ENCODE results near the gene RABL2A.
"Not testable (repeated sequence)": the region's sequence is repeated elsewhere in the genome, so short reads cannot be mapped to it uniquely, and the experiment has no call there.

The RABL2A gene

DNA sequence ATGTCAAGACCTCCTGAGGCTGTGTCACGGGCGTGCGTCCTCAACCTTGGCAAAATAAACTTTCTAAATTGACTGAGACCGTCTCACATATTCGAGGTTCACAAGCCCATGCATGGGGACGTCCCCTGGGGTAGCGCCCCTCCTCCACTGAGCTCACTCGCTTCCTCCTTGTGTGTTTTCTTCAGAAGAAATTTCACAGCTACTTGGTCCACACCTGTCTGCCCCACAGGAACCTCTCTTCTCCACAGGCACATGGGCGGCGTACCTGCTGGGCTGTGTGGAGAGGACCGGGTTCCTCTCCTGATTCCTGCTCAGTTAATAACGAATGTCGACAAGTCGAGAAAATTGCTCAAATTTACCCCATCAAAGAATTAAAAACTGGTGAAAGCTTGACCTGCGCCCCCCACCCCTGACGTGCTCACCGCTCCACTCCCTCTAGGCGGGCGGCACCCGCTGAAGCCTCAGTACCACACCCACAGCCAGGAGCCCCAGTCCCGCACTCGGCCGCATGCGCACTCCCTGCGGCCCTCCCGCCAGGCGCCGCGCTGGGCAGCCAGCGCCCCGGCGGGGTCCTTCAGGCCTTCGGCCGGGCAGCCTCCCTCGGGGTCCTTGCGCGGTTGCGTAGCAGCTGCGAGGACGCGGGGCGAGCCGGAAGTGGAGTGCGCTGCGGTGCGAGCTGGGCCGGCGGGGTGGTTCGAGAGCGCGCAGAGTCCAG, at the start of gene RABL2A:
RABL2A (plus strand) TSS at position 651 of the 715 bp plus-strand sequence. CDS start 1,341 bp downstream, outside the sequence.
- DNase-seq (ENCODE audit: low read depth): peak; percentile 44

DNA sequence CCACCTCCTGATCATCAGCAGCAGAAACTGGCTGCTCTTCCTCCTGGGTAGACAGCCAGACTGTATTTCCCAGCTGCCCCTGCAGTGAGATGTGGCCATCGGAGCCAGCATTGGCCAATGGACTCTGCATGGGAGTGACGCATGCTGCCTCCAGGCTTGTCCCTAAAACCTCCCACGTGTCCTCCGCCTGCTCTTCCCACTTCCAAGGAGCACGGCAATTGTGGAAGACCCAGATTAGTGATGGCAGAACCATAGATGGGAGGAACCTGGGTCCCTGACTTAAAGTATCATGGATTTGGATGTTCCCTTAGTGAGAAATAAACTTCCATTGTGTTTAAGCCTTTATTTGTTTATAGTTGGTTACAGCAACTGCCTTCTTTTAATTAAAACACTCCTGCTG, 48.6 kb upstream of the RABL2A start:
- DNase-seq (ENCODE audit: low read depth): not testable (repeated sequence)

DNA sequence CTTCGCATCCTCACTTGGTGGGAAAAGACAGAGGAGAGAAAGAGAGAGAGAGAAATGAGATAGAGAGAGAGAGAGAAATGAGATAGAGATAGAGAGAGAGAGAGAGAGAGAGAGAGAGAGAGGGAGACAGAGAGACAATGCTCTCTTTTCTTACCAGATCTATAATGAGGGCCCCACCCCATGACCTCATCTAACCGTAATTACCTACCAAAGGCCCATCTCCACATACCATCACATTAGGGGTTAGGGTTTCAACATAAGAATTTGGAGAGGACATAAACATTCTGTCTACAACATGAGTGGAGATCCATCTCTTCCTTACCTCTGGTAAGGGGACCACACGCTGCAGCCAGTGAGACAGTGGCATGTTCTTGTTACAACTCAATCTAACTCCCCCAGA, 44.6 kb upstream of the RABL2A start:
- DNase-seq (ENCODE audit: low read depth): not testable (repeated sequence)

DNA sequence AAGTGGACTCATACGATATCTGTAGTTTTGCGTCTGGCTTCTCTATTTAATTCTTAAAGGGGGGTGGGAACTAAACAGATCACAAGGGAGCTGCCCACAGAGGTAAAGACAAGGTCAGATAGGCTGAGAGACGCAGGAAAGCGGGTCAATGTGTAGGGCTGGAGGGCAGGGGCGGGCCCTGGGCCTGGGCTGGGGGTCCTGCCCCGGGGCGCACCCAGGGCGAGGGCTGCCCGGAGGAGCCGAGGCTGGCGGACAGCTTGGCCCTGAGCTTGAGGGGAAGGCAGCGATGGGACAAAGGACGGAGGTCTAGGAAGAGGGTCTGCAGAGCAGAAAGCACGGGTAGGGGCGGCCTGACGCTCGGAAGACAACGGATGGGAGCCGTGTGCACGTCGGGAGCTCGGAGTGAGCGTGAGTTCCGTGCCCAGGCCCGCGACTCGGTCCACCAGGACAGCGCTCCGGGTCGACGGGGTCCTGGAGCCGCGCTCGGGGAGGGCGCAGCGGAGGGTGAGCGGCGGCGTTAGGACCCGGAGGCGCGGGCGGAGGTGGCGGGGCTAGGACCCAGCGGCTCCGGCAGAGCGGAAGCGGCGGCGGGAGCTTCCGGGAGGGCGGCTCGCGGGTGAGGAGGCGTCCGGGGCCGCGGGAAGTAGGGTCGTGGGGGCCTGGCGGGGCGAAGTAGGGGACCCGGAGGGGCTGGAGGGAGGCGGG, 43.4 kb upstream of the RABL2A start:
- peak; percentile 35 for DNase-seq (ENCODE audit: low read depth)

DNA sequence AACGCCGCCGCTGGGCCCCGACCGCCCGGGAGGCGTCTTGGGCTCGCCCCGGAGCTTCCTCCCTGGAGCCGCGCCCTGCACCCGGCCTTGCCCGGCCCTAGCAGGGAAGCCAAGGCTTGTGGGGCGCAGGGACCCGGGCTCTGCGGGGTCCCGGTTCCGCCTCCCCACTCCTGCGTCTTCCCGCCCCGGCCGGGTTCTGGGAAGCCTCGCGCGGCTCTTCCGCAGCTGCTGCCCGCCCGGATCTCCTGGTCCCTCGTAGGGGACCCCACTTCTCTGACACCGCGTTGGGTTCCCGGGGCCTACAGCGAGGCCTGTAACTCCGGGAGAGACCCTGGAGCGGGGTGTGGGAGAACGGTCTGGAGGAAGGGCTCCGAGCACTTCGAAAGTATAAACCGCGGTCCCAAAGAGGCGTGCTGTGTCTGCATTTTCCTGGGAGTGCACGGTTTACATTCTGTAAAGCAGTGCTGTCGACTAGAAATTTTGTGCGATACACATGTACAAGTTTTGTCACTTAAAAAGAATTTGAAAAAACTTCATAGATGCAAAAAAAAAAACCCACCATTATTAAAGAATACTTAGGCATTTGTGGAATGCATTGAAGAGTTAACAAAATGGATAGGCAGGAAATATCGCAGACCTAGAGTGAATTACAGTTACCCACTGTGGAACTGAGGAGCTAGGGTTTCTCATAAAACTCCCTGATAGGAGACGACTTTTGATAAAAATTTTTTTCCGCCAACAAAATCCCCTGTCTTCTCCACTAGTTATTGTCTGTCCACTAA, 42.6 kb upstream of the RABL2A start:
- DNase-seq (ENCODE audit: low read depth): not testable (repeated sequence)

DNA sequence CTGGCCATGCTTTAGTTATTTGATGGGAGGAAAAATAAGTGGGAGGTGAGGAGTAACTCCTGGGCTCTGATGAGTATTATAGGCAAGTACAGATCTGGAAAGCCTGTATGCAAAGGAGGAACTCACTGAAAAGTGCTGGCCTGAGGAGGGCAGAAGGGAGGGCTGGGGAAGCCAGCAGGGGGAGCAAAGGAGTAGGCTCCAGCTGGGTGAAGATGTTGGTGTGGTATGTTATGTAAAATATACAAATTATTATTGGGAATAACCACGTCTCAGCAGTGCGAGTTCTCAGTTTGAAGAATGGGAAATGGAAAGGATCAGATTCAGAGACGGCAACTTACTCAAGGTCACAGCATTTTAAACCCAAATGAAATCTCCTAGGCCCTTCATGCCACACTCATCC, 39.9 kb upstream of the RABL2A start:
- peak; percentile 13 for DNase-seq (ENCODE audit: low read depth)

DNA sequence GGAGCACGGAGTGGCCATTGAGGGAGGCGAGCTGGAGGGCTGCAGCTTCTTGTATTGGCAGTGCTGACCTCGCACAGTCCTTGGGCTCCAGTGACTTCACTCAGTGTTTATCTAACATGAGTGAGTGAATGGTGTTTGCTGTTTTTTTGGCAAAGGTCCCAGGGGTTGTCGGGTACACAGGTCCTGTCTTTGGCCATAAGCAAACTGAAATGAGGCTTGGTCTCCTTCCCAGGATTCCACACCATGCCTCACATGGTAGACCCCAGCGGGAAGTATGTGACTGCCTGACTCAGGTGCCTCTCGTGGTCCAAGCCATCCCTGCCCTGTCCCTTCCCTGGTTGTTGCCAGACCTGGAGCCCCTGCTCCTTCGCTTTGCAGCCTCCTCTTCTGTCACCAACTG, 37.5 kb upstream of the RABL2A start:
- DNase-seq (ENCODE audit: low read depth): not testable (repeated sequence)

DNA sequence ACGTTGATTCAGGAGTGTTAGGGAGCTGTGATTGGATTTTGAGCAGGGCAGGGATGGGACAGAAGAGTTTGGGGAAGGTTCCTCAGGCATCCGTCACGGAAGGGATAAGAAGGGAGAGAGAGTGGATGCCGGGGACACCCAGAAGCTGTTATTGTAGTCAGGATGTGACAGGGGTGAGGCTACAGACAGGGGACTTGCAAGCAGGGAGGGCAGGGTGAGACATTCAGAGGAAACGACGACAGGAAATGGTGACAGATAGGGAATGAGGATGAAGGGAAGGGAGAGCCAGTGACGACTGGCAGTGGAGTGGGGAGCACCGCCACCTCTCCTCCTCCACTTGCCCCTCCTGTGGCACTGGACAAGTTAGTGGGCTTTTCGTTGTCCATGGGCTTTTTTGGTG, 35.1 kb upstream of the RABL2A start:
- not testable (repeated sequence) for DNase-seq (ENCODE audit: low read depth)

DNA sequence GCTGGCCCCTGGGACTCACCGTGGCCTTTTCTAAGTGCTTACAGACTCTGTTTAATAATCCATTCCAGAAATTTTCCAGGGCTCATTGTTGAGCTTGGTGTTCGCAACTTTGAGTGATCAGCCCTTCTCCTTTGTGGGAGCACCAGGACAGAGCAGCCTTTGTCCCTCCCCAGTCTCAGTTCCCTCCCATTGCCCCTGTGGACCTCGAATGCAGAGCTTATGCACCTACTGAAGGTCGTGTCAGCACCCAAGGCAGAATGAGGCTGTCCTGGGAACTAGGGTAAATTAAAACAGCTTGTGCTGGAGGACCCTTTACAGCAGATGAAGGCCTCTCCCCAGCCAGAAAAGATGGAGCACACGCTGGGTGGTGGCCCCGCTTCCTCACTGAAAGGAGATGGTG, 33.8 kb upstream of the RABL2A start:
- not testable (repeated sequence) for DNase-seq (ENCODE audit: low read depth)

DNA sequence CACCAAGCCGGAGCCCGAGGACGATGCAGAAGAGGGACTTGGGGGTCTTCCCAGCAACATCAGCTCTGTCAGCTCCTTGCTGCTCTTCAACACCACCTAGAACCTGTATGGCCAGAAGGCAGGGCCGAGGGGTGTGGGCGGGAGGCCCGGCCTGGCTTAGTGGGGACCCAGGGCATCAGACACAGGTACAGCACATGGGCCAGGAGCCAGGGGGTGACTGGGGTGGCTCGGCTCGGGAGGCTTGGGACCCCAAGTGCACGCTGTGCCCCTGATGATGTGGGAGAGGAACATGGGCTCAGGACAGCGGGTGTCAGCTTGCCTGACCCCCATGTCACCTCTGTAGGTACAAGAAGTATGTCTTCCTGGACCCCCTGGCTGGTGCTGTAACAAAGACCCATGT, 31.3 kb upstream of the RABL2A start:
- DNase-seq (ENCODE audit: low read depth): not testable (repeated sequence)

DNA sequence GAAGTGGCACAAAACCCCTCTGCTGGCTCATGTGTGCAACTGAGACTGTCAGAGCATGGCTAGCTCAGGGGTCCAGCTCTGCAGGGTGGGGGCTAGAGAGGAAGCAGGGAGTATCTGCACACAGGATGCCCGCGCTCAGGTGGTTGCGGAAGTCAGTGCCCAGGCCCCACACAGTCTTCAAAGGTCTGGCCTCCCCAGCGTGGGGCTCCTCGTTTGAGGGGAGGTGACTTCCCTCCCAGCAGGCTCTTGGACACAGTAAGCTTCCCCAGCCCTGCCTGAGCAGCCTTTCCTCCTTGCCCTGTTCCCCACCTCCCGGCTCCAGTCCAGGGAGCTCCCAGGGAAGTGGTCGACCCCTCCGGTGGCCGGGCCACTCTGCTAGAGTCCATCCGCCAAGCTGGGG, 29.9 kb upstream of the RABL2A start:
- DNase-seq (ENCODE audit: low read depth): not testable (repeated sequence)

DNA sequence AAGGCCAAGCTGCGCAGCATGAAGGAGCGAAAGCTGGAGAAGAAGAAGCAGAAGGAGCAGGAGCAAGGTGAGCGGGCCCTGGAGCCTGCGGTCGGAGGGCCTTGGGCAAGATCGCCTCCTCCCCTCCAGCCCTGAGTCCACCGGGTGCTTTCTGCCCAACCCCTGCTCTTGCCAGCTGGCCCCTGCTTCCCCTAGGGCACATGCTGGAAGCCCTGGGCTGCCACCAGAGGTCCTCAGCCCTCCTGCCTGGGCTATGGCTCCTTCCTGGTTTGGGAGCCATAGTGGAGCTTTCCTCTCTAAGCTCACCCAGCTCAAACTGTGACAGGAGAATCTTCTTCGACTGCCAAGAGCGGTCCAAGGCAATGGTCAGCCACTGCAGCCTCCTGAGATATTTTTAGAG, 29.5 kb upstream of the RABL2A start:
- DNase-seq (ENCODE audit: low read depth): not testable (repeated sequence)

DNA sequence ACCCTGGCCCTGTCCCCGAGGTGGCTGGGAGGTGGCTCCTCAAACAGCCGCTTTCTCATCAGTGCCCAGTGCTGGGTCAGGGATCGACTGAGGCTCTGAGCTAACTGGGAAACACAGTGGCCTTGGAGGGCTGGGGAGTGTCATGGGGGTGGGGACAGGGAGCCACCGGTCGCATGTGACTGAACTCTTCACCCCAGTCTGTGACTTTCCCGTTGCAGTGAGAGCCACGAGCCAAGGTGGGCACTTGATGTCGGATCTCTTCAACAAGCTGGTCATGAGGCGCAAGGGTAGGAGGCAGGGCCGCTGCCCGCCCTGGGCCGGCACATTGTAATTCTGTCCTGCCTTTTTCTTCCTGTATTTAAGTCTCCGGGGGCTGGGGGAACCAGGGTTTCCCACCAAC, 28.9 kb upstream of the RABL2A start:
- DNase-seq (ENCODE audit: low read depth): not testable (repeated sequence)

DNA sequence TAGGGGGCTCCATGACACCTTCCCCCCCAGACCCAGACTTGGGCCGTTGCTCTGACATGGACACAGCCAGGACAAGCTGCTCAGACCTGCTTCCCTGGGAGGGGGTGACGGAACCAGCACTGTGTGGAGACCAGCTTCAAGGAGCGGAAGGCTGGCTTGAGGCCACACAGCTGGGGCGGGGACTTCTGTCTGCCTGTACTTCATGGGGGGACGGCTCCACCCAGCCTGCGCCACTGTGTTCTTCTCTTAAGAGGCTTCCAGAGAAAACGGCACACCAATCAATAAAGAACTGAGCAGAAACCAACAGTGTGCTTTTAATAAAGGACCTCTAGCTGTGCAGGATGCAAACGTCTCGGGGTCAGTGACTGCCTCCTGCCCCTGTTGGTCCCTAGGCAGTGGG, 28.3 kb upstream of the RABL2A start:
- not testable (repeated sequence) for DNase-seq (ENCODE audit: low read depth)

DNA sequence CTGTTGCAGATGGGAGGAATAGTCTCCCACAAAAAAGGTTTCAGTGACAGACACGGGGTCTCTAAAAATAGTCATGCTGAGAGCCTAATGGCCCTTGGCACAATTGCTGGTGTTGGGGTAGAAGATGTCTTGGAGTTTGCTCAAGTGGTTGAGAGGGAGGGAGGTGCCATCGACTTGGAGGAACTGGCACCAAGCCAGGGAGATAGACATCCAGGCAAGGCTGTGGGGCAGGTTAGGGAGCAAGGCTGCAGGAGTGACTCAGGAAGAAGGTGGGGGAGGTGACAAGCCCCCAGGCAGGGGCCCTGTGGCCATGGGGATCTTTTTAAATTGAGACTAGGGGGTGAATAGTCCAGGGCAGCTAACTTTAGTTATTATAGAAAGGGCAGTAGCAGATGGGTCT, 27.9 kb upstream of the RABL2A start:
- DNase-seq (ENCODE audit: low read depth): not testable (repeated sequence)

DNA sequence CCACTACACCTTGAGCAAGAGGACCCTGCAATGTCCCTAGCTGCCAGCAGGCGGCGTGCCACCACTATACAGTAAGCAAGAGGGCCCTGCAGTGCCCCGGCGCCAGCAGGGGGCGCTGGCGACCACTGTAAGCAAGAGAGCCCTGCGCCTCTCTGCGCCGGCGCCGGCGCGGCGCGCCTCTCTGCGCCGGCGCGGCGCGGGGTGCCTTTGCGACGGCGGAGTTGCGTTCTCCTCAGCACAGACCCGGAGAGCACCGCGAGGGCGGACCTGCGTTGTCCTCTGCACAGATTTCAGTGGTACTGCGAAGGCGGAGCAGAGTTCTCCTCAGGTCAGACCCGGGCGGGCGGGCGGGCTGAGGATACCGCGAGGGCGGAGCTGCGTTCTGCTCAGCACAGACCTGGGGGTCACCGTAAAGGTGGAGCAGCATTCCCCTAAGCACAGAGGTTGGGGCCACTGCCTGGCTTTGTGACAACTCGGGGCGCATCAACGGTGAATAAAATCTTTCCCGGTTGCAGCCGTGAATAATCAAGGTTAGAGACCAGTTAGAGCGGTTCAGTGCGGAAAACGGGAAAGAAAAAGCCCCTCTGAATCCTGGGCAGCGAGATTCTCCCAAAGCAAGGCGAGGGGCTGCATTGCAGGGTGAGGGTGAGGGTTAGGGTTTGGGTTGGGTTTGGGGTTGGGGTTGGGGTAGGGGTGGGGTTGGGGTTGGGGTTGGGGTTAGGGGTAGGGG, 24.9 kb upstream of the RABL2A start:
- not testable (repeated sequence) for DNase-seq (ENCODE audit: low read depth)

DNA sequence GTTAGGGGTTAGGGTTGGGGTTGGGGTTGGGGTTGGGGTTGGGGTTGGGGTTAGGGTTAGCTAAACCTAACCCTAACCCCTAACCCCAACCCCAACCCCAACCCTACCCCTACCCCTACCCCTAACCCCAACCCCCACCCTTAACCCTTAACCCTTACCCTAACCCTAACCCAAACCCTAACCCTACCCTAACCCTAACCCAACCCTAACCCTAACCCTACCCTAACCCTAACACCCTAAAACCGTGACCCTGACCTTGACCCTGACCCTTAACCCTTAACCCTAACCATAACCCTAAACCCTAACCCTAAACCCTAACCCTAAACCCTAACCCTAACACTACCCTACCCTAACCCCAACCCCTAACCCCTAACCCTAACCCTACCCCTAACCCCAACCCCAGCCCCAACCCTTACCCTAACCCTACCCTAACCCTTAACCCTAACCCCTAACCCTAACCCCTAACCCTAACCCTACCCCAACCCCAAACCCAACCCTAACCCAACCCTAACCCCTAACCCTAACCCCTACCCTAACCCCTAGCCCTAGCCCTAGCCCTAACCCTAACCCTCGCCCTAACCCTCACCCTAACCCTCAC, 24.1 kb upstream of the RABL2A start:
- no peak for DNase-seq (ENCODE audit: low read depth)

DNA sequence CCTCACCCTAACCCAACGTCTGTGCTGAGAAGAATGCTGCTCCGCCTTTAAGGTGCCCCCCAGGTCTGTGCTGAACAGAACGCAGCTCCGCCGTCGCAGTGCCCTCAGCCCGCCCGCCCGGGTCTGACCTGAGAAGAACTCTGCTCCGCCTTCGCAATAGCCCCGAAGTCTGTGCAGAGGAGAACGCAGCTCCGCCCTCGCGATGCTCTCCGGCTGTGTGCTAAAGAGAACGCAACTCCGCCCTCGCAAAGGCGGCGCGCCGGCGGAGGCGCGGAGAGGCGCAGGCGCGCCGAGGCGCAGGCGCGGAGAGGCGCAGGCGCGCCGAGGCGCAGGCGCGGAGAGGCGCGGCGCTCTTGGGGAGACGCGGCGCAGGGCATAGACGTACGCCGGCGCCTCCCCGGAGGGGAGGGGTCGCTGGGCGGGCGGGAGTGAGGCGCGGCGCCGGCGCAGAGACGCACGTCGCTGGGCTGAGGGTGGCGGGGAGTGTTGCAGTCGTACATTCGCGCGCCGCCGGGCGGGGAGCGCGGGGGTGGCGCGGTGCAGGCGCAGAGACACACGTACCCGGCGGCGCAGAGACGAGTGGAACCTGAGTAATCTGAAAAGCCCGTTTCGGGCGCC, 23.5 kb upstream of the RABL2A start:
- DNase-seq (ENCODE audit: low read depth): peak; percentile 83

DNA sequence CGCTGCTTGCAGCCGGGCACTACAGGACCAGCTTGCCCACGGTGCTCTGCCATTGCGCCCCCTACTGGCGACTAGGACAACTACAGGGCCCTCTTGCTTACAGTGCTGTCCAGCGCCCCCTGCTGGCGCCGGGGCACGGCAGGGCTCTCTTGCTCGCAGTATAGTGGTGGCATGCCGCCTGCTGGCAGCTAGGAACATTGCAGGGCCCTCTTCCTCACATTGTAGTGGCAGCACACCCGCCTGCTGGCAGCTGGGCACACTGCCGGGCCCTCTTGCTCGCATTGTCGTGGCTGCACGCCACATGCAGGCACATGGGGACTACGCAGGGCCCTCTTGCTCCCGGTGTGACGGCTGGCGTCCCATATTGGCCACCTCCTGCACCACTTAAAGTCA, 23.0 kb upstream of the RABL2A start:
- DNase-seq (ENCODE audit: low read depth): peak; percentile 72

DNA sequence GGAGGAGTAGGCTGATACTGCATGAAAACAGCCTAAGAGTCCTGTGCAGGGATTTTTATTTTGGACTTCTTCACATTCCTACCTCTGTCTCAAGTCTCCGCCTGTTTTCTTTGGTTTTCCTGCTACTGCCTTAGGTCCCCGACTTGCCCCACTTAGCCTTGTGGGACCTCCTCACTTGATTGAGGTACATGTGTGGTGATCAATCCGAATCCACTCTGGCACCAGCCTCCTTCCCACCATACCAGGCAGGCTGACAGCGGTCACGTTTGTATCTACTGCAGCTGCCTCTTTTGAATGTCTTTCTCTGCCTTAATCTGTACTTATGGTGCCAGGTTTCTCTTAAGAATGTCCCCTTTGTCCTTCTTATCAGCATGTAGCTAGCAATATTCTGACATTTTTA, 22.4 kb upstream of the RABL2A start:
- DNase-seq (ENCODE audit: low read depth): not testable (repeated sequence)

DNA sequence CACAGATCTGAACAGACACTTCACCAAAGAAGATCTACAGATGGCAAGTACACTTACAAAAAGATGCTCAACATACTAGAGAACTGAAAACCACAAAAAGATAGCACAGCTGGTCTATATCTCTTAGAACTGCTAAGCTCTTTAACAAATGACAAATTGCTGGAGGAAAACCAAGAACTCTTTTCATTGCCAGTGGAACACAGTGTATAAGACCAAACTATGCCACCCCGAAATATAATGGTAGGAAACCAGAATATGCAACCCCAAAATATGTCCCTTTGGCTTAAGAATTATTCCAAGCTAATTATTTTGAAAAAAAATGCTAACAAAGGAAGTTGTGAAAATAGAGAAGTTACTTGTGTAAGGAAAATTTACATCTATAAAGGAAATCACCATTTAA, 21.0 kb upstream of the RABL2A start:
- DNase-seq (ENCODE audit: low read depth): not testable (repeated sequence)
